ENCODE results near the gene RNF212. TPM values are rescaled to one million over a fixed set of nuclear protein-coding genes. Genes with fewer than 3 reads are reported as not detected.

RNF212 gene
- total RNA-seq, 1 donor from 2014 or later: 0.62 TPM

- no peak for DNase-seq (ENCODE audit: low spot score)
- Mint-ChIP-seq H3K4me1 (ENCODE audit: low read depth) (peaks cover 8% of the 10 kb centered on the region), H3K4me3 (ENCODE audit: low read depth) (no peak overlapping the region), H3K27ac (no peak overlapping the region), H3K27me3 (ENCODE audit: low read depth) (no peaks in the 10 kb centered on the region), H3K9me3 (no peaks in the 10 kb centered on the region), H3K36me3 (ENCODE audit: low read depth) (no peaks in the 10 kb centered on the region)
- intact Hi-C loops (cut with micrococcal nuclease): no loop called here
These were observed 30.9 kb downstream of the RNF212 start for GRCh38 chr4:1082215-1083182.

GRCh38 chr4:1081689-1082040 is 31.7 kb downstream of the RNF212 start:
- H3K9me3 Mint-ChIP-seq: no peaks in the 10 kb centered on the region
- H3K4me1 Mint-ChIP-seq (ENCODE audit: low read depth): peaks cover 8% of the 10 kb centered on the region
- H3K27me3 Mint-ChIP-seq (ENCODE audit: low read depth): no peaks in the 10 kb centered on the region
- no peak overlapping the region for H3K4me3 Mint-ChIP-seq (ENCODE audit: low read depth)
- intact Hi-C loops (cut with micrococcal nuclease): no loop called here
- peak overlapping the region; percentile 9 for H3K27ac Mint-ChIP-seq
- H3K36me3 Mint-ChIP-seq (ENCODE audit: low read depth): no peaks in the 10 kb centered on the region
- no peak for DNase-seq (ENCODE audit: low spot score)

- no peaks in the 10 kb centered on the region for H3K27me3 Mint-ChIP-seq (ENCODE audit: low read depth)
- H3K4me3 Mint-ChIP-seq (ENCODE audit: low read depth): no peak overlapping the region
- H3K27ac Mint-ChIP-seq: no peak overlapping the region
- intact Hi-C loops (cut with micrococcal nuclease): no loop called here
- H3K4me1 Mint-ChIP-seq (ENCODE audit: low read depth): peaks cover 8% of the 10 kb centered on the region
- DNase-seq (ENCODE audit: low spot score): no peak
- no peaks in the 10 kb centered on the region for H3K9me3 Mint-ChIP-seq
- H3K36me3 Mint-ChIP-seq (ENCODE audit: low read depth): no peaks in the 10 kb centered on the region
These were observed 32.2 kb downstream of the RNF212 start for GRCh38 chr4:1080961-1081688.

GRCh38 chr4:1080432-1080831 is 32.9 kb downstream of the RNF212 start:
- Mint-ChIP-seq H3K4me3 (ENCODE audit: low read depth) (no peak overlapping the region), H3K27me3 (ENCODE audit: low read depth) (no peaks in the 10 kb centered on the region), H3K36me3 (ENCODE audit: low read depth) (no peaks in the 10 kb centered on the region), H3K9me3 (no peaks in the 10 kb centered on the region), H3K27ac (no peak overlapping the region), H3K4me1 (ENCODE audit: low read depth) (peaks cover 8% of the 10 kb centered on the region)
- DNase-seq (ENCODE audit: low spot score): no peak
- intact Hi-C loops (cut with micrococcal nuclease): no loop called here

GRCh38 chr4:1079711-1080265 is 33.6 kb downstream of the RNF212 start:
- DNase-seq (ENCODE audit: low spot score): no peak
- Mint-ChIP-seq H3K4me3 (ENCODE audit: low read depth) (no peak overlapping the region), H3K27me3 (ENCODE audit: low read depth) (no peaks in the 10 kb centered on the region), H3K4me1 (ENCODE audit: low read depth) (peaks cover 8% of the 10 kb centered on the region), H3K36me3 (ENCODE audit: low read depth) (no peaks in the 10 kb centered on the region), H3K9me3 (no peaks in the 10 kb centered on the region), H3K27ac (no peak overlapping the region)
- intact Hi-C loops (cut with micrococcal nuclease): no loop called here

GRCh38 chr4:1078490-1078889 is 34.9 kb downstream of the RNF212 start:
- H3K36me3 Mint-ChIP-seq (ENCODE audit: low read depth): no peaks in the 10 kb centered on the region
- H3K4me1 Mint-ChIP-seq (ENCODE audit: low read depth): peaks cover 8% of the 10 kb centered on the region
- no peak overlapping the region for H3K27ac Mint-ChIP-seq
- DNase-seq (ENCODE audit: low spot score): no peak
- H3K27me3 Mint-ChIP-seq (ENCODE audit: low read depth): peaks cover 2% of the 10 kb centered on the region
- H3K4me3 Mint-ChIP-seq (ENCODE audit: low read depth): no peak overlapping the region
- intact Hi-C loops (cut with micrococcal nuclease): no loop called here
- no peaks in the 10 kb centered on the region for H3K9me3 Mint-ChIP-seq

- no peak overlapping the region for H3K4me3 Mint-ChIP-seq (ENCODE audit: low read depth)
- intact Hi-C loops (cut with micrococcal nuclease): no loop called here
- no peak overlapping the region for H3K27ac Mint-ChIP-seq
- H3K27me3 Mint-ChIP-seq (ENCODE audit: low read depth): peaks cover 5% of the 10 kb centered on the region
- H3K9me3 Mint-ChIP-seq: no peaks in the 10 kb centered on the region
- no peak for DNase-seq (ENCODE audit: low spot score)
- no peaks in the 10 kb centered on the region for H3K36me3 Mint-ChIP-seq (ENCODE audit: low read depth)
- peaks cover 11% of the 10 kb centered on the region for H3K4me1 Mint-ChIP-seq (ENCODE audit: low read depth)
These were observed 35.5 kb downstream of the RNF212 start for GRCh38 chr4:1077711-1078477.

- Mint-ChIP-seq H3K4me3 (ENCODE audit: low read depth) (no peak overlapping the region), H3K9me3 (no peaks in the 10 kb centered on the region), H3K36me3 (ENCODE audit: low read depth) (no peaks in the 10 kb centered on the region), H3K27me3 (ENCODE audit: low read depth) (peaks cover 12% of the 10 kb centered on the region), H3K27ac (no peak overlapping the region), H3K4me1 (ENCODE audit: low read depth) (peaks cover 10% of the 10 kb centered on the region)
- no peak for DNase-seq (ENCODE audit: low spot score)
- intact Hi-C loops (cut with micrococcal nuclease): no loop called here
These were observed 37.3 kb downstream of the RNF212 start for GRCh38 chr4:1075809-1076699.

GRCh38 chr4:1075225-1075624 is 38.1 kb downstream of the RNF212 start:
- Mint-ChIP-seq H3K36me3 (ENCODE audit: low read depth) (no peaks in the 10 kb centered on the region), H3K27me3 (ENCODE audit: low read depth) (peaks cover 17% of the 10 kb centered on the region), H3K4me3 (ENCODE audit: low read depth) (no peak overlapping the region)

GRCh38 chr4:1074077-1074476 is 39.3 kb downstream of the RNF212 start:
- no peaks in the 10 kb centered on the region for H3K9me3 Mint-ChIP-seq
- peaks cover 9% of the 10 kb centered on the region for H3K4me1 Mint-ChIP-seq (ENCODE audit: low read depth)
- H3K27ac Mint-ChIP-seq: no peak overlapping the region
- DNase-seq (ENCODE audit: low spot score): no peak
- H3K27me3 Mint-ChIP-seq (ENCODE audit: low read depth): peaks cover 20% of the 10 kb centered on the region
- intact Hi-C loops (cut with micrococcal nuclease): no loop called here
- no peak overlapping the region for H3K4me3 Mint-ChIP-seq (ENCODE audit: low read depth)
- H3K36me3 Mint-ChIP-seq (ENCODE audit: low read depth): no peaks in the 10 kb centered on the region

More at GRCh38 chr4:1075225-1075624, 38.1 kb downstream of the RNF212 start:
- peaks cover 9% of the 10 kb centered on the region for H3K4me1 Mint-ChIP-seq (ENCODE audit: low read depth)
- DNase-seq (ENCODE audit: low spot score): no peak
- intact Hi-C loops (cut with micrococcal nuclease): no loop called here
- H3K9me3 Mint-ChIP-seq: no peaks in the 10 kb centered on the region
- no peak overlapping the region for H3K27ac Mint-ChIP-seq

GRCh38 chr4:1072830-1073446 is 40.4 kb downstream of the RNF212 start:
- intact Hi-C loops (cut with micrococcal nuclease): no loop called here
- no peak overlapping the region for H3K4me3 Mint-ChIP-seq (ENCODE audit: low read depth)
- no peak overlapping the region for H3K27ac Mint-ChIP-seq
- peaks cover 25% of the 10 kb centered on the region for H3K27me3 Mint-ChIP-seq (ENCODE audit: low read depth)
- DNase-seq (ENCODE audit: low spot score): peak; percentile 30
- H3K4me1 Mint-ChIP-seq (ENCODE audit: low read depth): peaks cover 9% of the 10 kb centered on the region
- no peaks in the 10 kb centered on the region for H3K9me3 Mint-ChIP-seq
- H3K36me3 Mint-ChIP-seq (ENCODE audit: low read depth): no peaks in the 10 kb centered on the region

Measured in activated T-helper 2 cell treated with anti-CD3 and anti-CD28 coated beads, Interferon-gamma antibody, Interleukin-2, Interleukin-4, amounts not matched to agents 10 μg/mL and 5 μg/mL and 100 μg/mL, durations not matched to agents 14 hours and 24 hours and 36 hours (primary cell).